ENCODE results near the gene IDH1. TPM values are rescaled to one million over a fixed set of nuclear protein-coding genes. Genes with fewer than 3 reads are reported as not detected.

Gene IDH1
- total and polyA plus RNA-seq, 3 donors from 2014 or later, result 80.0 to 120 (median 93.4) TPM

DNA sequence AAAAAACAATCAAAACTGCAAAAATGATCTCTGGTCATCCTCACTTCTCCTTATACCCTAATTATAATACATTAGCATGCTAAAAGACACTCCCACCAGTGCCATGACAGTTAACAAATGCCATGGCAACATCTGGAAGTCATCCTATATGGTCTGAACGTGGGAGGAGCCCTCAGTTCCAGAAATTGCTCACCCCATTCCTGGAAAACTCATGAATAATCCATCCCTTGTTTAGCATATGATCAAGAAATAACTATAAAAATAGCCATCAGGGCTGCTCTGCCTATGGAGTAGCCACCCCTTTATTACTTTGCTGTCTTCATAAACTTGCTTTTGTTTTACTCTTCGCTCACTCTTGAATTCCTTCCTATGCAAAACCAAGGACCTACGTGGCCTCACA lies 59.3 kb downstream of the IDH1 start:
- no peaks in the 10 kb centered on the region for H3K9me3 ChIP-seq
- 88 to 95% methylated on average over 3 of the region's 3 CpGs for WGBS, 2 donors
- no peak overlapping the region for H3K4me3 ChIP-seq
- no peak for DNase-seq
- intact Hi-C loops (cut with DNase I; ENCODE audit: low total_unique reads), result no loop called here
- H3K36me3 ChIP-seq (ENCODE audit: low read depth, missing control alignments), result no peaks in the 10 kb centered on the region
- no peaks in the 10 kb centered on the region for H3K4me1 ChIP-seq
- TF ChIP-seq POLR2A (IDR thresholded peaks at IDR 0.05), result no peak
- TF ChIP-seq, protein P1, sequence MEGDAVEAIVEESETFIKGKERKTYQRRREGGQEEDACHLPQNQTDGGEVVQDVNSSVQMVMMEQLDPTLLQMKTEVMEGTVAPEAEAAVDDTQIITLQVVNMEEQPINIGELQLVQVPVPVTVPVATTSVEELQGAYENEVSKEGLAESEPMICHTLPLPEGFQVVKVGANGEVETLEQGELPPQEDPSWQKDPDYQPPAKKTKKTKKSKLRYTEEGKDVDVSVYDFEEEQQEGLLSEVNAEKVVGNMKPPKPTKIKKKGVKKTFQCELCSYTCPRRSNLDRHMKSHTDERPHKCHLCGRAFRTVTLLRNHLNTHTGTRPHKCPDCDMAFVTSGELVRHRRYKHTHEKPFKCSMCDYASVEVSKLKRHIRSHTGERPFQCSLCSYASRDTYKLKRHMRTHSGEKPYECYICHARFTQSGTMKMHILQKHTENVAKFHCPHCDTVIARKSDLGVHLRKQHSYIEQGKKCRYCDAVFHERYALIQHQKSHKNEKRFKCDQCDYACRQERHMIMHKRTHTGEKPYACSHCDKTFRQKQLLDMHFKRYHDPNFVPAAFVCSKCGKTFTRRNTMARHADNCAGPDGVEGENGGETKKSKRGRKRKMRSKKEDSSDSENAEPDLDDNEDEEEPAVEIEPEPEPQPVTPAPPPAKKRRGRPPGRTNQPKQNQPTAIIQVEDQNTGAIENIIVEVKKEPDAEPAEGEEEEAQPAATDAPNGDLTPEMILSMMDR (IDR thresholded peaks at IDR 0.05), result no peak
- H3K27me3 ChIP-seq, result no peaks in the 10 kb centered on the region
- H3K27ac ChIP-seq, result no peak overlapping the region

DNA sequence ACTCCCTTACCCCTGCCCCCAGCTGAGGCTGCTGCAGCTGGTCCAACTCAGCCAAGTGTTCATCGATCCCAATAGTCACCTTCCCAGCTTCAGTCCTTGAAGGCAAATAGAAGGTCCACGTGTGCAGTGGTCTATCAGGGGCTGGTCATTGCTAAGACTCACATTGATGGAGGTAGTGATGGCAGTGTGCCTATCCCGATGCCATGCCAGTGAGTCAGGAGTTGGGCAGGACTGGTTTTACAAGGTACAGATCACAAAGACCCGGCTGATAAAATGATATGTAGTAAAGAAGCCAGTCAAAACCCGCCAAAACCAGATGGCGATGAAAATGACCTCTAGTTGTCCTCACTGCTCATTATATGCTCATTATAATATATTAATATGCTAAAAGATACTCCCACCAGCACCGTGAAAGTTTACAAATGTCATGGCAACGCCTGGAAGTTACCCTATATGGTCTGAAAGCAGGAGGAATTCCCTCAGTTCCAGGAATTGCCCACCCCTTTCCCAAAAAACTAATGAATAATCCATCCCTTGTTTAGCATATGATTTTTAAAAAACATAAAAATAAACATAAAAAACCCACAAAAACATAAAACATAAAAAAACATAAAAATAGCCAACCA lies 62.1 kb downstream of the IDH1 start:
- H3K4me1 ChIP-seq, result no peaks in the 10 kb centered on the region
- H3K27me3 ChIP-seq, result no peaks in the 10 kb centered on the region
- WGBS, 2 donors, result 80 to 86% methylated on average over 8 of the region's 8 CpGs
- no peak overlapping the region for H3K27ac ChIP-seq
- TF ChIP-seq POLR2A (IDR thresholded peaks at IDR 0.05), result no peak
- TF ChIP-seq, protein P1 (IDR thresholded peaks at IDR 0.05), result no peak
- H3K4me3 ChIP-seq, result no peak overlapping the region
- H3K36me3 ChIP-seq (ENCODE audit: low read depth, missing control alignments), result no peaks in the 10 kb centered on the region
- intact Hi-C loops (cut with DNase I; ENCODE audit: low total_unique reads), result no loop called here
- DNase-seq, result no peak
- no peaks in the 10 kb centered on the region for H3K9me3 ChIP-seq

DNA sequence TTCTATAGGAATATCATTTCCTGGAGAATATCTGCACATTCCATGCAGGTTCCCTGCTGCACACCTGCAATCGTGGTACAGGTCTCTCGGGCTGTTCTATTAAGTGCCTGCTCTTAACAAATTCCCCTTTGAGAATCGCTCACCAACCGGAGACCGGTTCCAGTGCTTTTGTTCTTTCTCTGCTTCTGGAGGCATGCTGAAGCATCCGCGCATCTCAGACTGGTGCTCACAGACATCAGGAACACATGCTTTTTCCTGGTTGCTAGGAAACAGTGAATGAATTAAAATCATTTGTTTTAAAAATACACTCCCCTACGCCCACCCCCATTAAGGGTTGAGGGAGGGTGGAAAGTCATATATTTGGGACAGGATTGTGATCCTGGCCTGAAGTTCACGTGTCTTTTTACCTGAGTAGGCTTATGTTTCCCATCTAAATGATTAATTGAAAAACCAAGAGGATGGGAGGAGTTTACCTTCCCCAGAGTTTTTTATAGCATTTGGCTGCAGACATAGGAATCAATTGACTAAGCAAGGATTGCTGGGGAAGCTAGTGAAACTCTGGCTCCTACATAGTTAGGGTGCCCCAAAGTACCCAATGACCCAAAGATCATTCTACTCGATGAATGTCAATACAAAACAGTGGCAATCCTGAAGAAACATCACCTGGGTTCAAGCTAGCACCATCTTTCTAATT lies 64.9 kb downstream of the IDH1 start, which contains the start of gene C2orf80:
Gene C2orf80 (minus strand): TSS at position 221 of the 694 bp plus-strand sequence. CDS start 3,044 bp downstream, outside the sequence.
- intact Hi-C loops (cut with DNase I; ENCODE audit: low total_unique reads), result no loop called here
- 73 to 79% methylated on average over 10 of the region's 10 CpGs for WGBS, 2 donors
- DNase-seq, result no peak
- H3K36me3 ChIP-seq (ENCODE audit: low read depth, missing control alignments), result no peaks in the 10 kb centered on the region
- no peak for TF ChIP-seq POLR2A (IDR thresholded peaks at IDR 0.05)
- TF ChIP-seq, protein P1 (IDR thresholded peaks at IDR 0.05), result no peak
- no peaks in the 10 kb centered on the region for H3K4me1 ChIP-seq
- H3K27ac ChIP-seq, result no peak within 1 kb of the TSS
- no peaks in the 10 kb centered on the region for H3K9me3 ChIP-seq
- H3K4me3 ChIP-seq, result no peak within 1 kb of the TSS
- H3K27me3 ChIP-seq, result no peaks in the 10 kb centered on the region

DNA sequence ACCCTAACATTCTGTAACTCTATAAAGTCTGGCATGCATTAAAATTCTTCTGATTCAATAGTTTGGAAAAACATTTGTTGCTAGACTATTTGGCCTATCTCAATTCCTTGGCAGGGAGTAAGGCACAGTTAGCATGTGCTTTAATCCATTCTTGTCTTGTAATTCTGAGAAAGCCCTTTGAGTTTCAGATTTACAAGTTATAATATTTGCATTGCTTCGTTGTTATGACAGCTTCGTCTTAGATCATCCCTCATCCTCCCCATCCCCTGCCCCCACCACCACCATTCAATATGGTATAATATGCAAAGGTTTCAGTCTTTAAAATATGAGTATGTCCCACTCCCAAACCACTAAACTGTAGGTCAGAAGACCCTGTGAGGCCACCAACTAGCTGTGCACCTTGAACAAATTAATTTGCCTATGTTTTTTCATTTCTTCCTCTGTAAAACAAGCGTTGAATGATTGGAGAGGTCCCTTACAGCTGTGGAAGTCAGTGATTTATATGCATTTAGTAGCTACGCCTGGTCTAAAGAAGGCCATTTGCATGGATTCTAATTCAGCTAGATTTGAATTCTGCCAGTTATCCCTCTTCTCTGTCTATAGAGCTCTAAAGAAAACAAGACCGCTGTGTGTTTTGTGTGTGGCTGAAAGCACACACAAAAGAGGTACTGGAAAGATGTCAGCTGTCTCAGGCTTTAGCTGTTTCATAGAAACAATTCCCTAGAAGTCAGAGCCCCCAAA lies 65.6 kb downstream of the IDH1 start:
- TF ChIP-seq POLR2A (IDR thresholded peaks at IDR 0.05), result no peak
- TF ChIP-seq, protein P1 (IDR thresholded peaks at IDR 0.05), result no peak
- Histone ChIP-seq H3K36me3 (ENCODE audit: low read depth, missing control alignments) (no peaks in the 10 kb centered on the region), H3K9me3 (no peaks in the 10 kb centered on the region), H3K27me3 (no peaks in the 10 kb centered on the region), H3K4me3 (no peak overlapping the region), H3K27ac (no peak overlapping the region), H3K4me1 (no peaks in the 10 kb centered on the region)
- intact Hi-C loops (cut with DNase I; ENCODE audit: low total_unique reads), result no loop called here
- 78 to 88% methylated on average over 5 of the region's 5 CpGs for WGBS, 2 donors
- no peak for DNase-seq

Data from testis (tissue), 3 donors.